HCT116 (cell line): ENCODE measurements around the gene PIH1D1. TPM values are rescaled to one million over a fixed set of nuclear protein-coding genes. Genes with fewer than 3 reads are reported as not detected.

Source experiments
- ATAC-seq: fragments of 200-7000 bp; cut with Tn5 transposase; 2 replicates; pipeline ENCODE4 v1.9.1; 2020; ENCODE audit warnings: mild to moderate bottlenecking, moderate library complexity
- BruUV-seq: library from RNA; stranded (reverse); fragments of 400-500 nt; replicated peaks from 2 replicates; lab custom pipeline; 2021; lab: Mats Ljungman, UMichigan
- CTCF ChIA-PET: fragments of 300-600 bp; sonication (Branson Sonifier 250); formaldehyde crosslinking; loops from one replicate; lab custom pipeline; 2021; ENCODE audit warnings: antibody characterized with exemption; lab: Charles Lee
- POLR2A ChIA-PET: fragments of 300-600, 350-600 bp; sonication (Branson Sonifier 250); formaldehyde crosslinking; loops from one replicate; lab custom pipeline; 2021; ENCODE audit warnings: antibody characterized with exemption; lab: Charles Lee
- RAD21 ChIA-PET, 2 experiments: fragments of 300-600 bp; sonication (Branson Sonifier 250); formaldehyde crosslinking; loops; one replicate each; lab custom pipeline; 2023; ENCODE audit warnings: low total read pairs in 2 of 2; ENCODE audit not compliant: uncharacterized antibody in 2 of 2, unreplicated experiment in 2 of 2, low non-redundant PET in 1 of 2; lab: Charles Lee
- DNase-seq: peaks from one replicate; pipeline ENCODE4 v3.0.0-alpha.2; 2010; ENCODE audit warnings: low read depth, low spot score
- H2AFZ ChIP-seq: fragments of 200-600 bp; shearing (Covaris generic), sonication (generic); 2 replicates; pipeline ENCODE4 v1.6.1; 2017; ENCODE audit warnings: low read depth, mixed run types, mixed read lengths, antibody characterized with exemption, low read length; ENCODE audit not compliant: poor library complexity, severe bottlenecking
- H3K27ac ChIP-seq: 2 replicates; pipeline ENCODE4 v1.5.1; 2012; ENCODE audit warnings: low read depth, low read length
- H3K27me3 ChIP-seq: fragments of 200-600 bp; sonication (generic); 2 replicates; pipeline ENCODE4 v1.6.1; 2016; ENCODE audit warnings: mixed run types, low read length, mixed read lengths; ENCODE audit not compliant: insufficient read depth
- H3K36me3 ChIP-seq, 2 experiments: fragments of 200-500 bp in 1 of 2; fragments of 200-600 bp in 1 of 2; sonication (Bioruptor generic) in 1 of 2; sonication (generic) in 1 of 2; 2 replicates each; pipeline versions ENCODE4 v1.5.1 to v1.6.1; 2014 to 2016; ENCODE audit warnings: low read length in 2 of 2, inconsistent platforms in 1 of 2, mixed read lengths in 1 of 2, mixed run types in 1 of 2; ENCODE audit not compliant: insufficient read depth in 2 of 2, control insufficient read depth in 1 of 2
- H3K4me1 ChIP-seq, 2 experiments: fragments of 200-600 bp in 1 of 2; sonication (generic) in 1 of 2; 2 replicates each; pipeline versions ENCODE4 v1.5.1 to v1.6.1; 2012 to 2017; ENCODE audit warnings: low read length in 2 of 2, inconsistent platforms in 1 of 2, mild to moderate bottlenecking in 1 of 2, mixed read lengths in 1 of 2, mixed run types in 1 of 2, moderate library complexity in 1 of 2; ENCODE audit not compliant: insufficient read depth in 2 of 2, control insufficient read depth in 1 of 2
- H3K4me2 ChIP-seq: fragments of 200-600 bp; sonication (generic); 2 replicates; pipeline ENCODE4 v1.6.1; 2017; ENCODE audit warnings: mixed run types, low read length, mixed read lengths
- H3K4me3 ChIP-seq, 2 experiments: fragments of 200-600 bp in 1 of 2; sonication (generic) in 1 of 2; replicated peaks in 1 of 2; 2 replicates each; pipeline ENCODE4 v1.5.1; 2011 to 2016; ENCODE audit warnings: low read length in 2 of 2, control low read depth in 1 of 2, low read depth in 1 of 2, mild to moderate bottlenecking in 1 of 2, mixed read lengths in 1 of 2, mixed run types in 1 of 2
- H3K79me2 ChIP-seq: fragments of 200-600 bp; sonication (generic); 2 replicates; pipeline ENCODE4 v1.6.1; 2017; ENCODE audit warnings: mild to moderate bottlenecking, mixed run types, low read length, moderate library complexity, mixed read lengths; ENCODE audit not compliant: insufficient read depth
- H3K9ac ChIP-seq: fragments of 200-600 bp; sonication (generic); 2 replicates; pipeline ENCODE4 v1.6.1; 2016; ENCODE audit warnings: low read length, mixed read lengths
- H3K9me2 ChIP-seq: fragments of 200-600 bp; sonication (generic), shearing (Covaris generic); 2 replicates; pipeline ENCODE4 v1.6.1; 2017; ENCODE audit warnings: mixed run types, mild to moderate bottlenecking, moderate library complexity; ENCODE audit not compliant: insufficient read depth
- H3K9me3 ChIP-seq, 2 experiments: fragments of 200-500 bp in 1 of 2; fragments of 200-600 bp in 1 of 2; sonication (Bioruptor generic) in 1 of 2; sonication (generic) in 1 of 2; 2 replicates each; pipeline ENCODE4 v1.6.1; 2014 to 2017; ENCODE audit warnings: low read length in 2 of 2, mixed read lengths in 2 of 2, inconsistent platforms in 1 of 2, low read depth in 1 of 2, mild to moderate bottlenecking in 1 of 2, mixed run types in 1 of 2, moderate library complexity in 1 of 2; ENCODE audit not compliant: control insufficient read depth in 1 of 2, insufficient read depth in 1 of 2
- H4K20me1 ChIP-seq: fragments of 200-600 bp; sonication (generic), shearing (Covaris generic); 2 replicates; pipeline ENCODE4 v1.6.1; 2017; ENCODE audit warnings: mixed run types, mild to moderate bottlenecking, moderate library complexity; ENCODE audit not compliant: insufficient read depth
- CBX3 ChIP-seq: IDR thresholded peaks from 2 replicates; pipeline ENCODE4 v1.6.1; 2012; ENCODE audit warnings: low read depth
- EGR1 ChIP-seq: IDR thresholded peaks from 2 replicates; pipeline ENCODE4 v1.6.1; 2012; ENCODE audit warnings: low read depth
- ELF1 ChIP-seq: IDR thresholded peaks from 2 replicates; pipeline ENCODE4 v1.6.1; 2012; ENCODE audit warnings: low read depth, borderline replicate concordance
- JUND ChIP-seq: IDR thresholded peaks from 2 replicates; pipeline ENCODE4 v1.6.1; 2012
- RAD21 ChIP-seq: IDR thresholded peaks from 2 replicates; pipeline ENCODE4 v1.6.1; 2012; ENCODE audit warnings: low read depth, mild to moderate bottlenecking
- SIN3A ChIP-seq: IDR thresholded peaks from 2 replicates; pipeline ENCODE4 v1.6.1; 2012; ENCODE audit warnings: low read depth
- YY1 ChIP-seq: IDR thresholded peaks from 2 replicates; pipeline ENCODE4 v1.6.1; 2011; ENCODE audit warnings: low read length, low read depth, moderate library complexity, mild to moderate bottlenecking; ENCODE audit not compliant: insufficient replicate concordance; ENCODE audit errors: extremely low read depth
- intact Hi-C: fragments of 100-400 bp; cut with micrococcal nuclease; formaldehyde crosslinking; loops from 2 replicates; pipeline ENCODE4 v1.10.0; 2022
- total RNA-seq: library from RNA; stranded (reverse); gene quantifications from one replicate; pipeline ENCODE4 v1.2.1, GENCODE V29; 2021; ENCODE audit not compliant: unreplicated experiment
- TF ChIP-seq, protein P1 (sequence below): IDR thresholded peaks from 2 replicates; pipeline ENCODE4 v1.6.1; 2012; ENCODE audit warnings: low read depth
- TF ChIP-seq, protein P2 (sequence below): IDR thresholded peaks from 2 replicates; pipeline ENCODE4 v1.6.1; 2012
- TF ChIP-seq, protein P3 (sequence below): IDR thresholded peaks from 2 replicates; pipeline ENCODE4 v1.6.1; 2011; ENCODE audit warnings: mild to moderate bottlenecking, low read length, moderate library complexity; ENCODE audit not compliant: insufficient replicate concordance; ENCODE audit errors: extremely low read depth

Gene PIH1D1
- total RNA-seq, 1 experiment from 2014 or later = 152 TPM

DNA sequence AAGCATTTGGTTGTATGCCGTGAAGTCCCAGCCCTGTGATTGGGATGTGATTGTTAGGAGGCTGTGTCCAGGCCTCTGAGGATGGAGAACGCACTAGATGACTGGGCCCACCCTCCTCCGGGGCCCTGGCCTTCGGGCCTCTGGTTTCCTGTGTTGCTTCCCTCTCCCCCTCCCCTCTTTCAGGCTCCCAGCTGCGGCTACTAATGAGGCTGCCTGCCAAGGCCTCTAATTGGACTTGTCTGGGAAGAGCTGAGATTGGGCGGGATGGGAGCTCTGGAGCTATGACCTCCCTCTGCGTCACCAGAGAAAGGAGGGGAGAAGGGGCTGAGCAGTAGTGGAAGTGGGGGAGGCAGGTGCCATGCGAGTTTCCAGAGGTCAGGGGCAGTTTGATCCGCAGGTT is 38.3 kb downstream of the PIH1D1 start:
- RAD21 ChIA-PET = no interaction called here
- H3K27me3 ChIP-seq = no peaks in the 10 kb centered on the region
- no peaks in the 10 kb centered on the region for H3K9me3 ChIP-seq
- no peaks in the 10 kb centered on the region for H3K79me2 ChIP-seq
- no peak overlapping the region for H3K4me2 ChIP-seq
- POLR2A ChIA-PET = no interaction called here
- DNase-seq = no peak
- no peaks in the 10 kb centered on the region for H3K9me2 ChIP-seq
- intact Hi-C loops = no loop called here
- H3K9ac ChIP-seq = no peak overlapping the region
- H4K20me1 ChIP-seq = no peaks in the 10 kb centered on the region
- no peak for TF ChIP-seq YY1
- no peak for TF ChIP-seq JUND
- TF ChIP-seq, protein P1, sequence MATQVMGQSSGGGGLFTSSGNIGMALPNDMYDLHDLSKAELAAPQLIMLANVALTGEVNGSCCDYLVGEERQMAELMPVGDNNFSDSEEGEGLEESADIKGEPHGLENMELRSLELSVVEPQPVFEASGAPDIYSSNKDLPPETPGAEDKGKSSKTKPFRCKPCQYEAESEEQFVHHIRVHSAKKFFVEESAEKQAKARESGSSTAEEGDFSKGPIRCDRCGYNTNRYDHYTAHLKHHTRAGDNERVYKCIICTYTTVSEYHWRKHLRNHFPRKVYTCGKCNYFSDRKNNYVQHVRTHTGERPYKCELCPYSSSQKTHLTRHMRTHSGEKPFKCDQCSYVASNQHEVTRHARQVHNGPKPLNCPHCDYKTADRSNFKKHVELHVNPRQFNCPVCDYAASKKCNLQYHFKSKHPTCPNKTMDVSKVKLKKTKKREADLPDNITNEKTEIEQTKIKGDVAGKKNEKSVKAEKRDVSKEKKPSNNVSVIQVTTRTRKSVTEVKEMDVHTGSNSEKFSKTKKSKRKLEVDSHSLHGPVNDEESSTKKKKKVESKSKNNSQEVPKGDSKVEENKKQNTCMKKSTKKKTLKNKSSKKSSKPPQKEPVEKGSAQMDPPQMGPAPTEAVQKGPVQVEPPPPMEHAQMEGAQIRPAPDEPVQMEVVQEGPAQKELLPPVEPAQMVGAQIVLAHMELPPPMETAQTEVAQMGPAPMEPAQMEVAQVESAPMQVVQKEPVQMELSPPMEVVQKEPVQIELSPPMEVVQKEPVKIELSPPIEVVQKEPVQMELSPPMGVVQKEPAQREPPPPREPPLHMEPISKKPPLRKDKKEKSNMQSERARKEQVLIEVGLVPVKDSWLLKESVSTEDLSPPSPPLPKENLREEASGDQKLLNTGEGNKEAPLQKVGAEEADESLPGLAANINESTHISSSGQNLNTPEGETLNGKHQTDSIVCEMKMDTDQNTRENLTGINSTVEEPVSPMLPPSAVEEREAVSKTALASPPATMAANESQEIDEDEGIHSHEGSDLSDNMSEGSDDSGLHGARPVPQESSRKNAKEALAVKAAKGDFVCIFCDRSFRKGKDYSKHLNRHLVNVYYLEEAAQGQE = no peak
- TF ChIP-seq ELF1 = no peak
- TF ChIP-seq RAD21 = no peak
- TF ChIP-seq, protein P2, sequence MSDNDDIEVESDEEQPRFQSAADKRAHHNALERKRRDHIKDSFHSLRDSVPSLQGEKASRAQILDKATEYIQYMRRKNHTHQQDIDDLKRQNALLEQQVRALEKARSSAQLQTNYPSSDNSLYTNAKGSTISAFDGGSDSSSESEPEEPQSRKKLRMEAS = no peak
- TF ChIP-seq, protein P3, sequence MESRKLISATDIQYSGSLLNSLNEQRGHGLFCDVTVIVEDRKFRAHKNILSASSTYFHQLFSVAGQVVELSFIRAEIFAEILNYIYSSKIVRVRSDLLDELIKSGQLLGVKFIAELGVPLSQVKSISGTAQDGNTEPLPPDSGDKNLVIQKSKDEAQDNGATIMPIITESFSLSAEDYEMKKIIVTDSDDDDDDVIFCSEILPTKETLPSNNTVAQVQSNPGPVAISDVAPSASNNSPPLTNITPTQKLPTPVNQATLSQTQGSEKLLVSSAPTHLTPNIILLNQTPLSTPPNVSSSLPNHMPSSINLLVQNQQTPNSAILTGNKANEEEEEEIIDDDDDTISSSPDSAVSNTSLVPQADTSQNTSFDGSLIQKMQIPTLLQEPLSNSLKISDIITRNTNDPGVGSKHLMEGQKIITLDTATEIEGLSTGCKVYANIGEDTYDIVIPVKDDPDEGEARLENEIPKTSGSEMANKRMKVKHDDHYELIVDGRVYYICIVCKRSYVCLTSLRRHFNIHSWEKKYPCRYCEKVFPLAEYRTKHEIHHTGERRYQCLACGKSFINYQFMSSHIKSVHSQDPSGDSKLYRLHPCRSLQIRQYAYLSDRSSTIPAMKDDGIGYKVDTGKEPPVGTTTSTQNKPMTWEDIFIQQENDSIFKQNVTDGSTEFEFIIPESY = no peak
- no peak for TF ChIP-seq EGR1
- TF ChIP-seq SIN3A = no peak
- TF ChIP-seq CBX3 = no peak
- TF ChIP-seq, all 23 proteins: peak for 0
- CTCF ChIA-PET = no interaction called here
- no peaks in the 10 kb centered on the region for H3K36me3 ChIP-seq
- peaks cover 2 to 15% of the 10 kb centered on the region in 2 experiments; a peak in 1 of 4 replicates for H3K4me1 ChIP-seq
- no peak overlapping the region for H3K4me3 ChIP-seq
- no peak overlapping the region for H2AFZ ChIP-seq
- H3K27ac ChIP-seq = no peak overlapping the region
- no TSS peak for BruUV-seq
- no peak for ATAC-seq
